RPMI7951 (cell line): Measurements from ENCODE around the gene TSACC. TPM values are rescaled to one million over a fixed set of nuclear protein-coding genes. Genes with fewer than 3 reads are reported as not detected.

Experiments
- DNase-seq: peaks from one replicate; pipeline ENCODE4 v3.0.0-alpha.2; 2012; ENCODE audit warnings: low read depth
- total RNA-seq: library from RNA; depleted of rRNA; stranded (reverse); fragments of >200 nt; shearing (Covaris generic); gene quantifications from 2 replicates; pipeline ENCODE4 v1.2.3, GENCODE V29; 2014

TSACC gene
- total RNA-seq, 1 experiment from 2014 or later, result not detected

GRCh38 chr1:156373546-156373945 lies 35.2 kb downstream of the TSACC start:
- DNase-seq, result no peak

- DNase-seq, result no peak
Measured at GRCh38 chr1:156376146-156376545, 37.8 kb downstream of the TSACC start.

- DNase-seq, result no peak
Measured at GRCh38 chr1:156376958-156377919, 38.9 kb downstream of the TSACC start.

DNA sequence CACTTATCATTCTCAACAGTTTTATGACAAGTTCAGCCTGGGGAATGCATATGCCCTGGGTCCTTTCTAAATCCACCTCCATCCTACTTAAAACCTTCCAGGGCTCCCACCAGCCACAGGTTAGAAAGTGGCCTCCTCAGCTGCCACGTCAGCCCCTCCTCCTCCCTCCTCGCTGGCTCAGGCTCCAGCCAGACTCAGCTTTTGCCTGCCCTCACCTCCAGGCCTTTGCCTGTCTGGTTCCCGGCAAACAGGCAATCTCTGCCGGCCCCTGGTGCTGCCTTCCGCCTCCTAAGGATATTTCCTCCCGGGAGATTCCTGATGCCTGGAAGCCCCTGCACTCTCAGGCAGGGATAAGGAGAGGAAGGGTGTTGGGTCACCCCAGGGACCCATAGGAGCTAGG lies 40.2 kb downstream of the TSACC start:
- DNase-seq, result no peak

DNA sequence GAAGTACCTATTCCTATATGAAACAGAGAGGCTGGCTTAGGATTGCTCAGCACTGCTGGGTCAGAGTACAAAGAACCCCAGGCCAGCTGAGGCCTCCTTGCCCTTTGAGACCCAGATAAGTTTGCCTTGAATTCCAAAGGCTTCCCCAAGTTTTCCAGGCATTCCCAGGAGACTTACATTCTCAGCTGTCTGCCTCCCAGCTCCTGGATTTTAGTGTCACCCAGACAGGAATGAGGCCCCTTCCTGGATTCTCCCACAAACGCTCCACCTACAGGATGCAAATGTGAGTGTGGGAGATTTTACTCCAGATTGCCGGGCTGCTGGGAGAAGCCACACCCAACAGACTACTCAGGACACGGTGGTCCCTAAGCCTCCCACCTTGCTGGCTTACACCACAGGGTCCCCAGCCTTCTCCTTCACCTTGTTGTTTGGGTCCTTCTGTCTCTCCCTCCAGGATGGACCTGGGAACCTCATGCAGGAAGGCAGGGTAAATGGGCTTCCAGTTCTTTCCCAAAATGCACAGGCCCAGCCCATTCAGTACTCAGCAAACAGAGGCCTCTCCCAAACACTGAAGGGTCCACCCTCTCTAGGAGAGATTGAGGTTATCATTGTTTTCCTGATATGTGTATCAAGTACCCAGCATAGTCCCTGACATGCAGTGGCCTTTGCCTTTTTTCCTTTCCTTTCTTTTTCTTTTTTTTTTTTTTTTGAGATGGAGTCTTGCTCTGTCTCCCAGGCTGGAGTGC lies 41.3 kb downstream of the TSACC start:
- DNase-seq, result peak; percentile 19

- no peak for DNase-seq
Measured at GRCh38 chr1:156382561-156382960, 44.2 kb downstream of the TSACC start.

GRCh38 chr1:156383023-156383422 lies 44.7 kb downstream of the TSACC start:
- DNase-seq, result peak; percentile 52

DNA sequence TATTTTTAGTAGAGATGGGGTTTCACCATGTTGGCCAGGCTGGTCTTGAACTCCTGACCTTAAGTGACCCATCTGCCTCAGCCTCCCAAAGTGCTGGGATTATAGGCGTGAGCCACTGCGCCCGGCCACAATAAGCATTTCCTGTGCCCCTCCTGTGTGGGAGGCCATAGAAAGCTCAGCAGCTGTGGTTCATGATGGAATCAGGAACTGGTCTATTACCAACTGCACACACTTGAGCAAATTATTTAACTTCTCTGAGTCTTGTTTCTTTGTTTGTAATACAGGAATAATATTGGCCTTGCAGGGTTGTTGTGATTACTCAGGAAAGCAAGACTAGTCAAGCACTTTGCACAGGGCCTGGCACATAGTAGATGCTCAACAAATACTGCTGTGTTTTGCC lies 45.7 kb downstream of the TSACC start:
- DNase-seq, result no peak

DNA sequence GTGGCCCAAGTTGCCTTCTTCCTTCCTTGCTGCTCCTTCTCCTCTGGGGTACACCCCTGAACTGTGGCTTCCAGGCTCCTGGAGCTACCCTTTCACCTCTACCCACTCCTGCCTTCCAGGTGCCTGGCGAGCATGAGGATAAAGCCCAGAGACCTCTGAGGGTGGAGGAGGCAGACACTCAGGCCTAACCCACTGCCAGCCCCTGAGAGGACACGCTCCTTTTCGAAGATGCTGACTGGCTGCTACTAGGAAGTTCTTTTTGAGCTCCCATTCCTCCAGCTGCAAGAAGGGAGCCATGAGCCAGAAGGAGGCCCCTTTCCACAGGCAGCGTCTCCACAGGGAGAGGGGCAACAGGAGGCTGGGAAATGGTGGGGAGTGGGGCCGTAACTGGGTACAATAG lies 46.3 kb downstream of the TSACC start:
- DNase-seq, result no peak

DNA sequence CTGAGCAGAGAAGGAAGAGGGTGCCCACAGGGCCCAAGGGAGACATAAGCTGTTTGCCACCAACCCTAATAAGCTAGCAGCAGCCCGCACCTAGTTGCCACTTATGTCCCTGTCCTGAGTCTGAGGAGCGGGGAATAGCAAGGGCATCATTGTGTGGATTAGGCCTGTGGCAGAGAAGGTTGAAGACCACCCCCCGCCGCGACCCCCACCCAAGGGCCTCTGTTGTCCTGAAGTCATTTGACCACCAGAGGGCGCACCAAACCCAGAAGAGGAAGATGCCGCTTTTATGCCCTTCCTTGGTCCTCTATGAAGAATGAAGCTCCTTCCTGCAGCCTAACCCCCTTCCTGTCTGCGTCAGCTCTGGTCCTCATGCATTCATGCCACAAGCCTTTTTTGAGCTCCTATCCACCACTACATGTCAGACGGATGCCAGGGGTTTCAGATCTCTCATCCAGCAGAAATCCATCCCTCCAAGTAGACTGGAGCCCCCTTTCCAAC lies 47.3 kb downstream of the TSACC start:
- peak; percentile 47 for DNase-seq

DNA sequence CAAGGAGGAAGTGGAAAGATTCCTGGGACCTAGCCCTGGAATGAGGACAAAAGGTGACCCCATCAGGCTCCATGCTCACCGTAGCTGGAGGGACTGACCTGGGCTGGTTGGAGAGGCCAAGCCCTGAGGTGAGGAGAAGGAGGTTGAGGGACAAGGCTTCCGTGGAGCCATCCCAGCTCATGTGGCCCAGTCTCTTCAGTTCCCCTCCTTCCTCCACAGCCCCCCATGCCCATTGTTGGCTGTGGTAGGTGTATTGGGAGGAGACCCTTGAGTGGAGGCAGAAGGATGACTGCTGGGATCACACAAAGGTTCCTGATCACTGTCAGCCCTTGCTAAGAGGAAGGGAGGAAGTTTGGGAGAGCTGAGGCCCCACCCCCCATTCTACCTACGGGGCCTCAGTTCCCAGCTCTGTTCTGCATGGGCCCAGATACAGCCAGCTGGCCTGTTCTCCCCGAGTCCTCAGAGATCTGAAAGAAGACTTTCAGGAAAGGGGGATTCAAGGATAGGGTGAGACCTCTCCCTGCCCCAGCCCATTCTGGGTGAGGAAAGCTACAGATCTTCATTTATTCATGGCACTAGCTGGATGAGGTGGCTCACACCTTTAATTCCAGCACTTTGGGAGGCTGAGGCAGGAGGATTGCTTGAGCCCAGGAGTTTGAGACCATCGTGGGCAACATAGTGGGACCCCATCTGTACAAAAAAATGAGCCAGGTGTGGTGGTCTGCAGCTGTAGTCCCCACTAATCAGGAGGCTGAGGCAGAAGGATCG lies 48.0 kb downstream of the TSACC start:
- DNase-seq, result no peak

GRCh38 chr1:156386949-156387869 lies 48.9 kb downstream of the TSACC start:
- no peak for DNase-seq

DNA sequence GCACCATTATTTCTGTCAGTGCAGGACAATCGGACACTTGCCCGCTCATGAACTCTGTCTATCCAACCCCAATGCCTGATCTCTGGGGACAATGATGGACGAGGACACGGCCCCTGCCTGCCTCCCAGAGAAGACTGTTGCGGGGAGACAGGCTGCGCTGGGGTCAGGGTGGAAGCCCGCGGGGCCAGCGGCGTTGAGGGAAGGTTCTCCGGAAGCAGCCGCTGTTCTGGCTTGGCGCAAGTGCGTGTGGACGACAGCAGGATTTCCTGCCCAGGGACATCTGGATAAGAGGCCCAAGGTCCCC lies 49.5 kb downstream of the TSACC start:
- DNase-seq, result no peak

DNA sequence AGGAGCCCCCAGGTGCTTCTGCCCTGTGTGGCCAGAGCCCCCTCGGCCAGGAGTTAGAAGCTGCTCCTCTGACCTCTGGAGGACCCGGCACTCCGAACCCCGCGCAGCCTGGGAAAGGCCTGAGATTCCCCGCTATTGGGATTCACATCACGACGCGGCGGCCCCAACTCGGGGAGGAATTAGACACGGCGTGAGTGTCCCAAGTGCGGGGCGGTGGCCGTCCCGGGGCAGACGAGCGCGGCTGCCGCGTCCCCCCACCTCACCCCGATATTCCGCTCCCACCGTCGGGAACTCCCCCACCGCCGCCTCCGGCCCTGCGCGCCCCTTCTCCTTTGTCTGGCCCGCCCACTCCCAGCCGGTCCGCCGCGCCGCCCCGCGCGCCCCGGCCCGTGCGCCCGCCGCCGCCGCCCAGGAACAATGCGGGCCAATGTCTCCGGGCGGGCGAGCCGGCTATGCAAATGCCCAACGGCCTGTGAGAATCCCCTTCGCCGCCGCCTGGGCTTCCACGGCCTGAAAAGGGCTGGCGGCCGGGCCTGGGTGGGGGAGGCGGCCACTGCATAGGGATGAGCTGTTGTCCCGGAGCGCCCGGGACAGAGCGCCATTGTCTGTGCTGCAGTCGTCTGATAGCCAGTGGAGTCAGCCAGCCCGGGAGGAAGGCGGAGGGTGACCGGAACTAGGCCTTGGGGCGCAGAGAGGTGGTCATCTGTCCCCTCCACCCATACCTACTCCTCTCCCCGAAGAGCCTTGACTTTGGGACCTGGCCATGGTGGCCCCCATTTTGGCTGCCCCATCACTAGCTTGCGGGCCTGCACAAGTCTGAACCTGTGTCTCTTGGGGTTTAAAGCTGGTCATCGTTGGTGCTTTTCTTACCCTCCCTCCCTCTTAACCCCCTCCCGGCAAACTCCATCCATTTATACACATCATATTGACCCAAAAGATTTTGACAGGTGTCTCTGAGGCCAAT lies 50.1 kb downstream of the TSACC start:
- no peak for DNase-seq

DNA sequence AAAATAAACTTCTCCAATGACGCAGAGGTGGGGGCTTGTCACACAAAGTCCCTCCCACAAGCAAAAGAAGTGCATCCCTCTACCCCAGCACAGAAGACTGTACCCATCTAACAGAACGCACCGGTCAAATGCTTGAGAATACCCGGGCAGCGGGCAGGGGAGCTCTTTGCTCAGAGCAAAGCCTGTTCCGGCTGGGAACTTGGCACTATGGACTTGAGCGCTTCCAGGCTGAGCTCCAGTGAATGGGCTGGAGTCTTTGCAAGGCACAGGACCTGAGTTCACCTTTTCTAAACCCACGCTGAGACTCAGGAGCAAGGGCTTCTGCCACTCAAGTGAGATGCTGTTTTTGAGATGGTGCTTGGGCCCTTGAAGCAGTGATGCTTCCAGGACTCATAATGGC lies 51.0 kb downstream of the TSACC start:
- DNase-seq, result no peak

DNA sequence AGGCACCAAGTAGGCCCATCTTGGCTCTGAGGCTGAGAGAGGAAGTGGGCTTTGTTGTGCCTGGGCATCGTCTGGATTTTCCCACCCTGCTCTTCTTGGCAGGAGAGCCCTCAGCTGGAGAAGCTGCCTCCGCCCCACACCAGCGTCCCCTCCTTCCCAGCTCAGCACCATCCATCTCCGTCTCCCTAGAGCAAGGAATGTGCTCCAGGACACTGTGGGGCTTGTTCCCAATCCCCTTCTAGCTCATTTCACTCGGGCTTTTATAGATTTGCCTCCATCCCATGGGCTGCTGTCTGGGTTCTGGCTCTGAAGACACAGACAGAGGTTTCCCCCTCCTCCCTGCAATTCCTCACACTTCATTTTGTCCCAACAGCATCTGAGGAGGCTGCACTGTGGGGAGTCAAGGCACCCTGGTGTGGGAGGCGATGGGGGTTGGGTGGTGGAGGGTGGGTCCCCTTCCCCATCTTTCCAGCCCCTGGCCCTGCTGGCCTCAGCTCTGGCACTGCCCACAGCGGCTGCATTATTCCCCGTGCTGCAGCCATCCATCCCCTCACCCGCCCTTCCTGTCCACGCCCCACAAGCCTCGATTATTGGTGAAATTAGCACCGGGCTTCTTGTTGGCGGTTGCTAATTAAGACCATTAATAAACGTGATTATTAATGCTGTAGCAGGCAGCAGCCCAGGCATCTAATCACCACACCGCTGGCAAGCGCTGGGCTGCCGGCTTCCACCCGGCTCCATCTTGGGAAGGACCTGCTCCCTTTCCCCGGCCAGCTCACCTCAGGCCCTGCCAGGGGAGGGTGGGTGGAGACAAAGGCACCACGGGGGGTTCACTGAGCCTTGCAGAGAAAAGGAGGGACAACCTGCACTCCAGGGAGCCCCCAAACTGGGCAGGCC lies 52.4 kb downstream of the TSACC start:
- DNase-seq, result no peak

GRCh38 chr1:156391366-156391677 lies 53.0 kb downstream of the TSACC start:
- DNase-seq, result no peak

DNA sequence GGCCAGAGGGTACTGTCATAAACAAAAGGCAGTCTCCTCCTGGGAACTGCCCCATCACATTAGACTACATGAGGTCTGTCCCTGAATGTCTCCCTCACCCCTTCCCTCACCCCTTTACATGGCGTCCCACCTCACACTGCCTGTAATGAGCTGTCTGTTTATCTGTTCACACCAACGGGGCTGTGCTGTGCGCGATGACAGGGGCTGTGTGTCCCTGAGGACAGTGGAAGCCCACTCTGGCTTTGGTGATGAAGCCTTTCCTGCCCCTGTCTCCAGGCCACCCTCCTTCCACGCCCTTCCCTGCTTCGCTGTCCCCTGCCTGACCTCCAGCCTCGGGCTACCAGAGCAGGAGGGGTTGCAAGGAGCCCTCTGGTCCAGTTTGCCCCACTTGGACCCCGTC lies 53.4 kb downstream of the TSACC start:
- no peak for DNase-seq

DNA sequence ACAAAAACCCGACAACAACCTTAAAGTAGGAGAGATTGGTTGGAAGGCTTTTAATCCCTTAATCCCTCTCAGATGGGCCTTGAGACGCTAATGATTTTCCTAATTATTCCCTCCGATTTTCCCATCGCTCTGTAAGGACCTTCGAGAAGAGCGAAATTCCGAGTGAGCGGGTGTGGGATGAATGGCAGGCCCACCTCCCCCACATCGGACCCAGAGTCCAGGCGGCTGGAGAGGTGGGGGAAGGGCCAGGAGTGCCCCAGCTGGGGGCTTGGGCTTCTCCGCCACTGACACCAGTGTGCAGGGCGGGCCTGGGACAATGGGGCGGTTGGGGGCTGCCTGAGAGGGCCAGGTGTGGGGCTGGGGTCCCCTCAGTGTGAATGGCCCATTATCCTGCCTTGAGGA lies 54.1 kb downstream of the TSACC start:
- no peak for DNase-seq
